DOHH2 (cell line): Measurements from ENCODE around the gene SIVA1.
"Not testable (repeated sequence)": the region's sequence is repeated elsewhere in the genome, so short reads cannot be mapped to it uniquely, and the experiment has no call there.

Experiments
- H3F3A ChIP-seq: fragments of 200-600 bp; sonication (generic), shearing (Covaris generic); 2 replicates; pipeline ENCODE4 v1.6.0; 2016; ENCODE audit warnings: antibody characterized with exemption, mild to moderate bottlenecking; ENCODE audit not compliant: control insufficient read depth, insufficient read depth
- H3K27ac ChIP-seq: fragments of 200-600 bp; sonication (generic); 2 replicates; pipeline ENCODE4 v1.5.1; 2014; ENCODE audit warnings: low read depth, mild to moderate bottlenecking, low read length, moderate library complexity
- H3K27me3 ChIP-seq: fragments of 200-600 bp; sonication (generic); 2 replicates; pipeline ENCODE4 v1.6.1; 2014; ENCODE audit warnings: mild to moderate bottlenecking, low read length, mixed read lengths; ENCODE audit not compliant: control insufficient read depth
- H3K36me3 ChIP-seq: fragments of 200-600 bp; sonication (generic); 2 replicates; pipeline ENCODE4 v1.6.1; 2014; ENCODE audit warnings: mild to moderate bottlenecking, low read length, moderate library complexity, mixed read lengths; ENCODE audit not compliant: control insufficient read depth
- H3K4me1 ChIP-seq: fragments of 200-600 bp; sonication (generic); 2 replicates; pipeline ENCODE4 v1.6.1; 2014; ENCODE audit warnings: mild to moderate bottlenecking, low read length, mixed read lengths; ENCODE audit not compliant: control insufficient read depth
- H3K4me2 ChIP-seq: fragments of 200-600 bp; sonication (generic); 2 replicates; pipeline ENCODE4 v1.6.0; 2014; ENCODE audit warnings: mild to moderate bottlenecking, low read length, moderate library complexity
- H3K4me3 ChIP-seq: fragments of 200-600 bp; sonication (generic); 2 replicates; pipeline ENCODE4 v1.5.1; 2014; ENCODE audit warnings: mild to moderate bottlenecking, low read length, mixed read lengths
- H3K79me2 ChIP-seq: fragments of 200-600 bp; sonication (generic); 2 replicates; pipeline ENCODE4 v1.6.1; 2014; ENCODE audit warnings: mild to moderate bottlenecking, low read length, mixed read lengths; ENCODE audit not compliant: control insufficient read depth
- H3K9me2 ChIP-seq: fragments of 200-600 bp; sonication (generic); replicated peaks from 2 replicates; pipeline ENCODE4 v1.6.1; 2014; ENCODE audit warnings: mild to moderate bottlenecking, low read length, mixed read lengths; ENCODE audit not compliant: control insufficient read depth
- H3K9me3 ChIP-seq: fragments of 200-600 bp; sonication (generic); 2 replicates; pipeline ENCODE4 v1.6.1; 2014; ENCODE audit warnings: antibody characterized with exemption, low read length, mixed read lengths; ENCODE audit not compliant: control insufficient read depth, insufficient read depth
- H4K20me1 ChIP-seq: fragments of 200-600 bp; sonication (generic); 2 replicates; pipeline ENCODE4 v1.6.0; 2014; ENCODE audit warnings: low read depth, mild to moderate bottlenecking, antibody characterized with exemption, low read length, moderate library complexity; ENCODE audit not compliant: control insufficient read depth, insufficient read depth
- EZH2phosphoT487 ChIP-seq: fragments of 200-600 bp; sonication (generic); IDR thresholded peaks from 2 replicates; pipeline ENCODE4 v1.6.1; 2017; ENCODE audit warnings: borderline replicate concordance, mild to moderate bottlenecking, antibody characterized with exemption, low read length, moderate library complexity, mixed read lengths
- TF ChIP-seq, protein P1 (sequence below): fragments of 200-600 bp; sonication (generic); IDR thresholded peaks from one replicate; pipeline ENCODE4 v1.5.1; 2014; ENCODE audit warnings: antibody characterized with exemption, mild to moderate bottlenecking, low read depth, low read length; ENCODE audit not compliant: poor library complexity, severe bottlenecking

SIVA1 gene

DNA sequence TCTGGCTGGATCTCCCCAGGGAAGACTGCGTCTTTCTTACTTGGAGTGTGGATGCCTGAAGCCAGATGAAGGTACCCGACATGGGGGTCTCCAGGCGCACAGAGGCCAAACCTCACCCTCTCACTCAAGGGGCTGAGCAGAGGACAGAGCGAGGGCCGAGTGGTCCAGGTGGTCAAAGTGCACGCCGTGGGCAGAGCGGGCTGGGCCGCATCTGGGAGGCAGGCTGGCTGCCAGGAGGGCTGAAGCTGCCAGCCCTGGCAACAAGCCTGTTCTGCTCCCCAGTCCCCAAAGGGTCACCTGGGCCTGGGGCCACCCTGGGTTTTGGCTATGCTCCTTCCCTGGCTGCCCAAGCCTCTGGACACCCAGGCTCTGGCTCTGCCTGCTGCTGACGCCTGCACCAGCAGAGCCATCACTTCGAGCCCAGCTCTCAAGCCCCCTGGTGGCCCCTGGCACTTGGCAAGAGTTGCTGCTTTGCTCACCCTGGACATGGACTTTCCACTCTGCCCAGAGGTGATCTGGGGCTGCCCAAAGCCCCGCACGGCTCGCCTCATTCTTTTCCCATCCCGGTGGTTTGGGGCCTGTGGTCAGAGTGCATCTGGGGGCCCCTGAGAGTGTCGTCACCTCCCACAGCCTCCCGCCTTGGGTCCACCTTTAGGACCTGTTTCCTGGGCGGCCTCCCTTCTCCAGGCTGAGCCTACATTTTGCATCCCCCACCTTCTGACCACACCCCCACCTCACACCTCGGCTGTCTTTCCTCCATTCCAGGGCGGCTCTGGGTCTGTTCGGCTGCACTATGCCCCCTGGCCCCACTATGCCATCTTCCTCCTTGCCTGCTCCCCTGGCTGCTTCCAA, 26.1 kb upstream of the SIVA1 start:
- no peak overlapping the region for H3K4me3 ChIP-seq
- no peak overlapping the region for H3K4me2 ChIP-seq
- H3K79me2 ChIP-seq = no peaks in the 10 kb centered on the region
- H3K27me3 ChIP-seq = peaks cover 15% of the 10 kb centered on the region
- no peaks in the 10 kb centered on the region for H3K36me3 ChIP-seq
- no peaks in the 10 kb centered on the region for H3K9me2 ChIP-seq
- H4K20me1 ChIP-seq = no peaks in the 10 kb centered on the region
- no peak overlapping the region for H3K27ac ChIP-seq
- TF ChIP-seq, protein P1, sequence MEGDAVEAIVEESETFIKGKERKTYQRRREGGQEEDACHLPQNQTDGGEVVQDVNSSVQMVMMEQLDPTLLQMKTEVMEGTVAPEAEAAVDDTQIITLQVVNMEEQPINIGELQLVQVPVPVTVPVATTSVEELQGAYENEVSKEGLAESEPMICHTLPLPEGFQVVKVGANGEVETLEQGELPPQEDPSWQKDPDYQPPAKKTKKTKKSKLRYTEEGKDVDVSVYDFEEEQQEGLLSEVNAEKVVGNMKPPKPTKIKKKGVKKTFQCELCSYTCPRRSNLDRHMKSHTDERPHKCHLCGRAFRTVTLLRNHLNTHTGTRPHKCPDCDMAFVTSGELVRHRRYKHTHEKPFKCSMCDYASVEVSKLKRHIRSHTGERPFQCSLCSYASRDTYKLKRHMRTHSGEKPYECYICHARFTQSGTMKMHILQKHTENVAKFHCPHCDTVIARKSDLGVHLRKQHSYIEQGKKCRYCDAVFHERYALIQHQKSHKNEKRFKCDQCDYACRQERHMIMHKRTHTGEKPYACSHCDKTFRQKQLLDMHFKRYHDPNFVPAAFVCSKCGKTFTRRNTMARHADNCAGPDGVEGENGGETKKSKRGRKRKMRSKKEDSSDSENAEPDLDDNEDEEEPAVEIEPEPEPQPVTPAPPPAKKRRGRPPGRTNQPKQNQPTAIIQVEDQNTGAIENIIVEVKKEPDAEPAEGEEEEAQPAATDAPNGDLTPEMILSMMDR = no peak
- TF ChIP-seq EZH2phosphoT487 = no peak
- no peaks in the 10 kb centered on the region for H3K9me3 ChIP-seq
- H3F3A ChIP-seq = no peaks in the 10 kb centered on the region
- H3K4me1 ChIP-seq = peaks cover 11% of the 10 kb centered on the region

DNA sequence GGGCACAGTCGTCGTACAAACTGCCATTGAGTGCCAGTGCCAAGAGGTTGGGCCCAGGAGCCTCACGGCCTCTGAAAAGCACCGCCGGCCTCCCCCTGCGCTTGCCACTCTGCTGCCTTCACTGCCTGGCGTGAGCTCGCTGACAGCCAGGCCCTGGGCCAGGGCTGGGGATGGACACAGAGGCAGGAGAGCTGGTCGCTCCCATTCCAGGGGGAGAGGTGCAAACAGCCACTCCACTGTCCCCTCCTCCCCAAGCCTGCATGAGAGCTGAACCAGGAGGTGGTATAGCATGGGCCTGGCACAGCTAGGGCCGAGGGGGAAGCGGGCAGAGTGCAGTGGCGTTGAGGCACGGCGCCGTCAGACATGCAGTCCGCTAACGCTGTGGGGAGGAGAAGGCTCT, 24.3 kb upstream of the SIVA1 start:
- peaks cover 8% of the 10 kb centered on the region for H3K4me1 ChIP-seq
- no peaks in the 10 kb centered on the region for H3K9me3 ChIP-seq
- TF ChIP-seq EZH2phosphoT487 = no peak
- TF ChIP-seq, protein P1 = no peak
- H3K4me3 ChIP-seq = no peak overlapping the region
- H3K79me2 ChIP-seq = no peaks in the 10 kb centered on the region
- H3F3A ChIP-seq = no peaks in the 10 kb centered on the region
- H3K4me2 ChIP-seq = no peak overlapping the region
- no peak overlapping the region for H3K27ac ChIP-seq
- no peaks in the 10 kb centered on the region for H3K36me3 ChIP-seq
- no peaks in the 10 kb centered on the region for H3K9me2 ChIP-seq
- H3K27me3 ChIP-seq = peaks cover 15% of the 10 kb centered on the region
- H4K20me1 ChIP-seq = no peaks in the 10 kb centered on the region

DNA sequence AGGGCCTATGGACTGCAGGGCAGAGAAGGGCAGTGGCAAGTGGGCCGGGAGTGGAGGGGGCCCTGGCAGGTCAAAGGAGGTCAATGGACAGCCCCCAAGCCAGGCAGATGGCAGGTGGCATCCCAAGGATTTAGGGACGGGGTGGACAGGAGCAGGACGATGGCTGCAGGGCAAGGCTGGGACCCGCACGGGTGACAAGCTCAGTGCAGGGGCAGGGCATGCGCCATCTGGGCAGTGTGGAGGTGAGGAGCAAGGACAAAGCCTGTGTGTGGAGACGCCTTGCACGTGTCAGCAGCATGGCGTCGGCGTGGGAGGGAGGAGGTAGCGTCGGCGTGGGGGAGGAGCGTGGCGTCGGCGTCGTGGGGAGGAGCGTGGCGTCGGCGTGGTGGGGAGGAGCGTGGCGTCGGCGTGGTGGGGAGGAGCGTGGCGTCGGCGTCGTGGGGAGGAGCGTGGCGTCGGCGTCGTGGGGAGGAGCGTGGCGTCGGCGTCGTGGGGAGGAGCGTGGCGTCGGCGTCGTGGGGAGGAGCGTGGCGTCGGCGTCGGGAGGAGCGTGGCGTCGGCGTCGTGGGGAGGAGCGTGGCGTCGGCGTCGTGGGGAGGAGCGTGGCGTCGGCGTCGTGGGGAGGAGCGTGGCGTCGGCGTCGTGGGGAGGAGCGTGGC, 23.6 kb upstream of the SIVA1 start:
- H3K36me3 ChIP-seq, H3K9me3 ChIP-seq, H3K4me2 ChIP-seq, H3F3A ChIP-seq, H3K4me3 ChIP-seq, H3K27ac ChIP-seq, H3K9me2 ChIP-seq, H3K4me1 ChIP-seq, H4K20me1 ChIP-seq, H3K79me2 ChIP-seq: not testable (repeated sequence)
- H3K27me3 ChIP-seq = peaks cover 14% of the 10 kb centered on the region

DNA sequence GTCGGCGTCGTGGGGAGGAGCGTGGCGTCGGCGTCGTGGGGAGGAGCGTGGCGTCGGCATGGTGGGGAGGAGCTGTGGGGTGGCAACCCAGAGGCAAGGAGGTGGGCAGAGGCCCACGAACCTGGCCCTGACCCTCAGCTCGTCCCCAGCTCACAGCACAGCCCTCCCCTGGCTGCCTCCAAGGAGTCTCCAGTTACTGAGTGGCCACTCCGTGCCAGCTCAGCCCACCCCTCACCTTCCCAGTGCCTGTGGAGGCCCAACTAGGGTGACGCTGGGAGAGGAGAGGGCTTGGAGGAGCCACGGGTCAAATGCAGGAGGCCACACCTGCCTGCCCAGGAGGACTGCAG, 23.1 kb upstream of the SIVA1 start:
- H4K20me1 ChIP-seq = no peaks in the 10 kb centered on the region
- H3K4me1 ChIP-seq = no peaks in the 10 kb centered on the region
- no peaks in the 10 kb centered on the region for H3K79me2 ChIP-seq
- no peak overlapping the region for H3K4me3 ChIP-seq
- peaks cover 9% of the 10 kb centered on the region for H3K27me3 ChIP-seq
- H3K27ac ChIP-seq = no peak overlapping the region
- no peak overlapping the region for H3K4me2 ChIP-seq
- no peak for TF ChIP-seq EZH2phosphoT487
- TF ChIP-seq, protein P1 = no peak
- H3K9me3 ChIP-seq = no peaks in the 10 kb centered on the region
- no peaks in the 10 kb centered on the region for H3K9me2 ChIP-seq
- H3F3A ChIP-seq = no peaks in the 10 kb centered on the region
- H3K36me3 ChIP-seq = no peaks in the 10 kb centered on the region
